LNCAP (cell line): ENCODE measurements around the gene DYNLRB2.

Experiments used
- CTCF ChIP-seq: fragments of 450-650 bp; IDR thresholded peaks from 2 replicates; pipeline ENCODE4 v1.5.1; 2017; ENCODE audit warnings: mild to moderate bottlenecking

Gene DYNLRB2

DNA sequence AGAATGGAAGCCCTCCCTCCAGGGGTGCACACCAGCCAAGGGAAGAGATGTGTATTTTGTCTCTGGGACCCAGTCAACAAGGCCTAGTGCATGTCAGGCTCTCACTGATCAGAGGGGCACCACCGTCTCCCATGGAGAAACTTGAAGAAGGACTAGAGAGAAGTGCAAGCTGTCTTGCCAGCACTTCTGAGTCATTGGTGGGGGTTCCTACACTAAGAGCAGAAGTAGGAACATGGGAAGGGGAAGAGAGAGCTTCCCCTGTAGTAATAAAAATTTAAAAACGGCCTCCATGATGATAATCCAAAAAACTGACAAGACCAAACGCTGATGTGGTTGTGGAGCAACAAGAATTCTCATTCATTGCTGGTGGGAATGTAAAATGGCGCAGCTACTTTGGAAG is 46.3 kb downstream of the DYNLRB2 start:
- no peak for TF ChIP-seq CTCF

- no peak for TF ChIP-seq CTCF
Observed at GRCh38 chr16:80591071-80591915, 50.5 kb downstream of the DYNLRB2 start.

GRCh38 chr16:80592273-80592672 is 51.5 kb downstream of the DYNLRB2 start:
- TF ChIP-seq CTCF, result no peak

- no peak for TF ChIP-seq CTCF
Observed at GRCh38 chr16:80594756-80595155, 54.0 kb downstream of the DYNLRB2 start.

DNA sequence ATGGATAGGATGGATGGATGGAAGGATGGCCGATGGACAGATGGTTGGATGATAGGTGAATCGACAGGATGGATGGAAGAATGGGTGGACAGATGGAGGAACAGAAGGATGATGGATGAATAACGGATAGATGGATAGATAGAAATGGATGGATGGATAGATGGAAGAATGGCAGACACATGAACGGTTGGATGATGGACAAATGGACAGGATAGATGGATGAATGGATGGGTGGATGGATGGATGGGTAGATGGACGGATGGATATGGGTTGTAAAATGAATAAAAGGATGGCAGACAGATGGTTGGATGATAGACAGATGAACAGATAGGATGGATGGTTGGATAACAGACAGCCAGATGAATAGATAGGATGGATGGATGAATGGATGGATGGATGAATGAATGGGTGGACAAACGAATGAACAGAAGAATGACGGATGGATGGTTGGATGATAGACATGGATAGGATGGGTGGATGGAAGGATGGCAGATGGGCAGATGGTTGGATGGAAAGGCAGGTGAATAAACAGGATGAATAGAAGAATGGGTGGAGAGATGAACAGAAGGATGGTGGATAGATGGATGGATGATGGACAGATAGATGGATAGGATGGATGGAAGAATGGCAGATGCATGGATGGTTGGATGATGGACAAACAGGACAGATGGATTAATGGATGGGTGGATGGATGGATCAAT is 55.9 kb downstream of the DYNLRB2 start:
- TF ChIP-seq CTCF, result no peak

- TF ChIP-seq CTCF, result no peak
Observed at GRCh38 chr16:80599466-80599865, 58.7 kb downstream of the DYNLRB2 start.
